GM13976 (cell line): ENCODE measurements around the gene RNF138.
"Not testable (repeated sequence)": the region's sequence is repeated elsewhere in the genome, so short reads cannot be mapped to it uniquely, and the experiment has no call there.

Source experiments
- DNase-seq: peaks from one replicate; pipeline ENCODE4 v3.0.0; 2012; ENCODE audit warnings: low spot score
- CTCF ChIP-seq: IDR thresholded peaks from 2 replicates; pipeline ENCODE4 v1.5.1; 2012; ENCODE audit warnings: borderline replicate concordance, mild to moderate bottlenecking; ENCODE audit not compliant: insufficient read depth; ENCODE audit errors: extremely low read depth, missing control alignments, control extremely low read depth
- in situ Hi-C: fragments of 300-500 bp; cut with MboI; formaldehyde crosslinking; loops from one replicate; pipeline ENCODE4 v1.12.0; 2022; ENCODE audit warnings: low sequenced_read_pairs, mixed read lengths, inconsistent platforms; ENCODE audit not compliant: unreplicated experiment

The RNF138 gene

GRCh38 chr18:32081881-32082280, 9.8 kb upstream of the RNF138 start:
- in situ Hi-C loops, result no loop called here
- no peak for TF ChIP-seq CTCF

GRCh38 chr18:32083781-32084180, 7.9 kb upstream of the RNF138 start:
- in situ Hi-C loops, result no loop called here
- TF ChIP-seq CTCF, result no peak
- no peak for DNase-seq

More at GRCh38 chr18:32081881-32082280, 9.8 kb upstream of the RNF138 start:
- no peak for DNase-seq

- TF ChIP-seq CTCF, result no peak
- DNase-seq, result no peak
- in situ Hi-C loops, result no loop called here
Measured at GRCh38 chr18:32086881-32087280, 4.8 kb upstream of the RNF138 start.

GRCh38 chr18:32090831-32091230, 843 bp upstream of the RNF138 start:
- DNase-seq, in situ Hi-C loops: not testable (repeated sequence)

DNA sequence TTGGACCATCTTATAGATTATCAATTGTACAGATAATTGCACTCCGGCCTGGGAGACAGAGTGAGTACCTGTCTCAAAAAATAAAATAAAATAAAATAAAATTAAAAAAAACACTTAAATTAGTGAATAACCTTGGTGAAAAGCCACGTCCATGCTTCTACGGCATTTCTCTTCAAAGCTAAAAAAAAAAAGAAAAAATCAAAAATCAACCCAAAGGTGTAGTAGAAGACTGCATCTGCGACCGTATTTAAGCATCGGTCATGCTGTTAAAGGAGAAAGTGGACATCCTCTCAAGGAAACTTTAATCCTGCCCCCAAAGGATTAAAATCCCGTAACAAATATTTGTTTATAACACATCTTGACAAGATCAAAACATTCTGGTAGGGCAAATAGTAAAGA, 350 bp upstream of the RNF138 start:
- TF ChIP-seq CTCF, result no peak
- no peak for DNase-seq
- in situ Hi-C loops, result no loop called here

GRCh38 chr18:32092422-32093101, 888 bp downstream of the RNF138 start:
- no peak for TF ChIP-seq CTCF
- in situ Hi-C loops, result no loop called here
- DNase-seq, result peak; percentile 100

DNA sequence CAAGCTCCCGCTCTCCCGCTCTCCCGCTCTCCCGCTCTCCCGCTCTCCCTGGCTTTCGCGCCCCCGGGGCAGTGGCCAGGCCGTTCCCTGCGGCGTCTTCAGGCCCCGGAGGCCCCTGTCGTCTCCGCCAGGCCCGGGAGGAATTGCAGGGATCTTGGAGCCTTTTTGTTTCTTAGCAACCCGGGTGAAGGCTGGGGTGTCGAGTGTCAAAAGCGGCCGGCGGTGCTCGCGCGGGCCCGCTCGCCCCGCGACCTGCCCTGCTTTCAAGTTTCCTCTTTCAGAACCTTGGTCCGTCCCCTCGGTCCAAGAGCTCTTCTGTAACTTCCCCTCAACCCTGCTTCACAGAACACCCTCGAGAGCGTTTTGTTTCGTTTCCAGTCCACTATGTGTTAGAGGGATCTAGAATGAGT, 1.4 kb downstream of the RNF138 start:
- no peak for TF ChIP-seq CTCF
- DNase-seq, result peak; percentile 57
- in situ Hi-C loops, result no loop called here
